PC-9 (cell line): ENCODE data around the gene TMEM200C. TPM values are rescaled to one million over a fixed set of nuclear protein-coding genes. Genes with fewer than 3 reads are reported as not detected.

Source experiments
- BruUV-seq: library from RNA; stranded (reverse); fragments of 400-500 nt; replicated peaks from 2 replicates; lab custom pipeline; 2021; lab: Mats Ljungman, UMichigan
- CTCF ChIA-PET: fragments of 300-600 bp; sonication (Branson Sonifier 250); formaldehyde crosslinking; loops from one replicate; lab custom pipeline; 2022; ENCODE audit warnings: antibody characterized with exemption; lab: Charles Lee
- POLR2A ChIA-PET: fragments of 300-600 bp; sonication (Branson Sonifier 250); formaldehyde crosslinking; loops from one replicate; lab custom pipeline; 2022; ENCODE audit warnings: antibody characterized with exemption; ENCODE audit not compliant: unreplicated experiment; lab: Charles Lee
- DNase-seq, 2 experiments: peaks; one replicate each; pipeline versions ENCODE4 v3.0.0 to v3.0.0-alpha.2; 2015 to 2022; ENCODE audit warnings: mixed read lengths in 1 of 2
- H2AFZ ChIP-seq: fragments of 200-600 bp; sonication (generic); 2 replicates; pipeline ENCODE4 v1.8.1; 2017; ENCODE audit warnings: antibody characterized with exemption
- H3F3A ChIP-seq: fragments of 200-600 bp; sonication (generic); 2 replicates; pipeline ENCODE4 v1.8.1; 2017; ENCODE audit warnings: antibody characterized with exemption, mild to moderate bottlenecking, low read depth; ENCODE audit not compliant: insufficient read depth
- H3K27ac ChIP-seq: fragments of 200-600 bp; sonication (generic); 2 replicates; pipeline ENCODE4 v1.6.1; 2016; ENCODE audit warnings: mixed run types
- H3K27me3 ChIP-seq: fragments of 200-600 bp; sonication (generic); 2 replicates; pipeline ENCODE4 v1.6.1; 2016; ENCODE audit warnings: low read depth, mixed run types; ENCODE audit not compliant: insufficient read depth
- H3K36me3 ChIP-seq: fragments of 200-600 bp; sonication (generic); 2 replicates; pipeline ENCODE4 v1.6.1; 2016; ENCODE audit warnings: low read depth, mixed run types
- H3K4me1 ChIP-seq: fragments of 200-600 bp; sonication (generic); replicated peaks from 2 replicates; pipeline ENCODE4 v1.6.1; 2016; ENCODE audit warnings: mixed run types; ENCODE audit not compliant: insufficient read depth
- H3K4me2 ChIP-seq: fragments of 200-600 bp; sonication (generic); 2 replicates; pipeline ENCODE4 v1.6.1; 2017; ENCODE audit warnings: mixed run types
- H3K4me3 ChIP-seq: fragments of 200-600 bp; sonication (generic); 2 replicates; pipeline ENCODE4 v1.6.1; 2016; ENCODE audit warnings: mixed run types
- H3K79me2 ChIP-seq: fragments of 200-600 bp; sonication (generic); 2 replicates; pipeline ENCODE4 v1.6.1; 2017; ENCODE audit warnings: low read depth, mixed run types
- H3K9me2 ChIP-seq: fragments of 200-600 bp; sonication (generic); 2 replicates; pipeline ENCODE4 v1.8.1; 2017; ENCODE audit warnings: mild to moderate bottlenecking; ENCODE audit not compliant: insufficient read depth
- H3K9me3 ChIP-seq: fragments of 200-600 bp; sonication (generic); 2 replicates; pipeline ENCODE4 v1.8.1; 2016; ENCODE audit warnings: low read depth; ENCODE audit not compliant: insufficient read depth
- H4K20me1 ChIP-seq: fragments of 200-600 bp; sonication (generic); 2 replicates; pipeline ENCODE4 v1.8.1; 2017; ENCODE audit not compliant: insufficient read depth
- CTCF ChIP-seq: fragments of 200-600 bp; sonication (generic); conservative IDR thresholded peaks from 2 replicates; pipeline ENCODE4 v1.6.1; 2017; ENCODE audit warnings: mixed run types, antibody characterized with exemption, mild to moderate bottlenecking, moderate library complexity
- EZH2 ChIP-seq: fragments of 200-600 bp; sonication (generic); IDR thresholded peaks from 2 replicates; pipeline ENCODE4 v1.8.0; 2017; ENCODE audit warnings: antibody characterized with exemption, low read depth
- intact Hi-C: fragments of 100-400 bp; cut with micrococcal nuclease; formaldehyde crosslinking; loops from one replicate; pipeline ENCODE4 v1.10.0; 2022; ENCODE audit not compliant: unreplicated experiment
- total RNA-seq: library from RNA; stranded (reverse); gene quantifications from 2 replicates; pipeline ENCODE4 v1.2.3, GENCODE V29; 2021

The TMEM200C gene
- total RNA-seq, 1 experiment from 2014 or later, result not detected

- DNase-seq, result no peak
- H3K4me1 ChIP-seq, result no peaks in the 10 kb centered on the region
- no peaks in the 10 kb centered on the region for H3K9me3 ChIP-seq
- H3K4me2 ChIP-seq, result no peak overlapping the region
- H3K4me3 ChIP-seq, result no peak overlapping the region
- H4K20me1 ChIP-seq, result no peaks in the 10 kb centered on the region
- ChIA-PET POLR2A (no interaction called here), CTCF (no interaction called here)
- no peaks in the 10 kb centered on the region for H3F3A ChIP-seq
- no peak for TF ChIP-seq EZH2
- peaks cover 43% of the 10 kb centered on the region for H3K27me3 ChIP-seq
- H3K9me2 ChIP-seq, result no peaks in the 10 kb centered on the region
- H2AFZ ChIP-seq, result no peak overlapping the region
- BruUV-seq, result no TSS peak
- H3K79me2 ChIP-seq, result no peaks in the 10 kb centered on the region
- H3K36me3 ChIP-seq, result no peaks in the 10 kb centered on the region
- no peak overlapping the region for H3K27ac ChIP-seq
- intact Hi-C loops, result no loop called here
These were observed 23.0 kb upstream of the TMEM200C start for GRCh38 chr18:5918205-5918858.

GRCh38 chr18:5914951-5915350 lies 19.6 kb upstream of the TMEM200C start:
- Histone ChIP-seq H3F3A (no peaks in the 10 kb centered on the region), H3K4me1 (no peaks in the 10 kb centered on the region), H3K36me3 (no peaks in the 10 kb centered on the region), H3K27me3 (peaks cover 35% of the 10 kb centered on the region), H4K20me1 (no peaks in the 10 kb centered on the region), H3K27ac (no peak overlapping the region), H3K9me3 (no peaks in the 10 kb centered on the region), H3K9me2 (no peaks in the 10 kb centered on the region), H3K79me2 (no peaks in the 10 kb centered on the region), H3K4me3 (no peak overlapping the region), H2AFZ (no peak overlapping the region), H3K4me2 (no peak overlapping the region)
- intact Hi-C loops, result no loop called here
- TF ChIP-seq CTCF, result no peak
- TF ChIP-seq EZH2, result no peak
- CTCF ChIA-PET, result no interaction called here
- BruUV-seq, result no TSS peak
- no peak for DNase-seq
- POLR2A ChIA-PET, result no interaction called here

- H3K79me2 ChIP-seq, result no peaks in the 10 kb centered on the region
- intact Hi-C loops, result no loop called here
- no TSS peak for BruUV-seq
- TF ChIP-seq CTCF, result no peak
- TF ChIP-seq EZH2, result no peak
- H3K4me2 ChIP-seq, result no peak overlapping the region
- no peak for DNase-seq
- no peaks in the 10 kb centered on the region for H3K9me3 ChIP-seq
- no peak overlapping the region for H2AFZ ChIP-seq
- H4K20me1 ChIP-seq, result no peaks in the 10 kb centered on the region
- H3K9me2 ChIP-seq, result no peaks in the 10 kb centered on the region
- no peaks in the 10 kb centered on the region for H3F3A ChIP-seq
- H3K27ac ChIP-seq, result no peak overlapping the region
- no peak overlapping the region for H3K4me3 ChIP-seq
- H3K4me1 ChIP-seq, result no peaks in the 10 kb centered on the region
- H3K36me3 ChIP-seq, result no peaks in the 10 kb centered on the region
- H3K27me3 ChIP-seq, result peaks cover 35% of the 10 kb centered on the region
- CTCF ChIA-PET, result no interaction called here
- POLR2A ChIA-PET, result no interaction called here
These were observed 18.7 kb upstream of the TMEM200C start for GRCh38 chr18:5914016-5914415.

GRCh38 chr18:5912566-5912965 lies 17.2 kb upstream of the TMEM200C start:
- Histone ChIP-seq H3K9me2 (no peaks in the 10 kb centered on the region), H2AFZ (no peak overlapping the region), H3K4me3 (no peak overlapping the region), H3K9me3 (no peaks in the 10 kb centered on the region), H3K79me2 (no peaks in the 10 kb centered on the region), H3K4me2 (no peak overlapping the region), H3K27me3 (peaks cover 31% of the 10 kb centered on the region), H3K27ac (no peak overlapping the region), H4K20me1 (no peaks in the 10 kb centered on the region), H3K36me3 (no peaks in the 10 kb centered on the region), H3K4me1 (no peaks in the 10 kb centered on the region), H3F3A (no peaks in the 10 kb centered on the region)
- no peak for DNase-seq
- BruUV-seq, result no TSS peak
- TF ChIP-seq EZH2, result no peak
- no peak for TF ChIP-seq CTCF
- intact Hi-C loops, result no loop called here
- POLR2A ChIA-PET, result no interaction called here
- CTCF ChIA-PET, result no interaction called here
